GM23338 (cell line): ENCODE results near the gene SETD4. TPM values are rescaled to one million over a fixed set of nuclear protein-coding genes. Genes with fewer than 3 reads are reported as not detected.

Source experiments
- CREB1 ChIP-seq: fragments of 250-450 bp; sonication (Bioruptor Pico); IDR thresholded peaks from 2 replicates; pipeline ENCODE4 v1.5.0; 2020; ENCODE audit warnings: low read depth, mild to moderate bottlenecking, moderate library complexity
- CTCF ChIP-seq, 2 experiments: fragments of 200-600 bp in 1 of 2; sonication (generic) in 1 of 2; conservative IDR thresholded peaks; 2 replicates each; pipeline versions ENCODE4 v1.5.1 to v1.6.1; 2016 to 2017; ENCODE audit warnings: antibody characterized with exemption in 2 of 2, low read depth in 2 of 2, mild to moderate bottlenecking in 2 of 2, moderate library complexity in 1 of 2
- EZH2 ChIP-seq: fragments of 200-600 bp; sonication (generic); IDR thresholded peaks from one replicate; pipeline ENCODE4 v1.8.0; 2017; ENCODE audit warnings: antibody characterized with exemption, mild to moderate bottlenecking, low read depth; ENCODE audit not compliant: unreplicated experiment
- EZH2phosphoT487 ChIP-seq: fragments of 200-600 bp; sonication (generic); IDR thresholded peaks from one replicate; pipeline ENCODE4 v1.8.1; 2018; ENCODE audit warnings: antibody characterized with exemption; ENCODE audit not compliant: unreplicated experiment
- JUNB ChIP-seq: IDR thresholded peaks from one replicate; pipeline ENCODE4 v1.6.1; 2016; ENCODE audit warnings: antibody characterized with exemption; ENCODE audit not compliant: unreplicated experiment
- STAT1 ChIP-seq: IDR thresholded peaks from one replicate; pipeline ENCODE4 v1.6.1; 2016; ENCODE audit warnings: antibody characterized with exemption; ENCODE audit not compliant: unreplicated experiment
- ZNF114 ChIP-seq: fragments of 250-450 bp; sonication (Bioruptor Pico); IDR thresholded peaks from 2 replicates; pipeline ENCODE4 v1.5.0; 2020; ENCODE audit warnings: mild to moderate bottlenecking, moderate library complexity
- ZNF331 ChIP-seq: fragments of 250-450 bp; sonication (Bioruptor Pico); IDR thresholded peaks from 2 replicates; pipeline ENCODE4 v1.5.0; 2020; ENCODE audit warnings: low read depth, mild to moderate bottlenecking, moderate library complexity
- polyA plus RNA-seq: library from polyadenylated mRNA; unstranded; fragments of >200 nt; fragmentation: Nextera tagmentation; extraction: Ambion mirVana; gene quantifications from 2 replicates; pipeline ENCODE4 v1.2.1, GENCODE V29; 2016
- total RNA-seq: library from RNA; depleted of rRNA; stranded (reverse); fragments of >200 nt; shearing (Covaris generic); gene quantifications from 2 replicates; pipeline ENCODE4 v1.2.3, GENCODE V29; 2014
- TF ChIP-seq, protein P1 (sequence below): fragments of 250-450 bp; sonication (Bioruptor Pico); IDR thresholded peaks from 2 replicates; pipeline ENCODE4 v1.5.0; 2020; ENCODE audit warnings: mild to moderate bottlenecking, moderate library complexity
- TF ChIP-seq, protein P2 (sequence below): IDR thresholded peaks from one replicate; pipeline ENCODE4 v1.6.1; 2018; ENCODE audit warnings: antibody characterized with exemption; ENCODE audit not compliant: unreplicated experiment

The SETD4 gene
- total and polyA plus RNA-seq, 2 experiments from 2014 or later: 32.5 to 45.1 TPM

GRCh38 chr21:35990609-35991008 lies 69.7 kb downstream of the SETD4 start (continued):
- TF ChIP-seq, protein P1, sequence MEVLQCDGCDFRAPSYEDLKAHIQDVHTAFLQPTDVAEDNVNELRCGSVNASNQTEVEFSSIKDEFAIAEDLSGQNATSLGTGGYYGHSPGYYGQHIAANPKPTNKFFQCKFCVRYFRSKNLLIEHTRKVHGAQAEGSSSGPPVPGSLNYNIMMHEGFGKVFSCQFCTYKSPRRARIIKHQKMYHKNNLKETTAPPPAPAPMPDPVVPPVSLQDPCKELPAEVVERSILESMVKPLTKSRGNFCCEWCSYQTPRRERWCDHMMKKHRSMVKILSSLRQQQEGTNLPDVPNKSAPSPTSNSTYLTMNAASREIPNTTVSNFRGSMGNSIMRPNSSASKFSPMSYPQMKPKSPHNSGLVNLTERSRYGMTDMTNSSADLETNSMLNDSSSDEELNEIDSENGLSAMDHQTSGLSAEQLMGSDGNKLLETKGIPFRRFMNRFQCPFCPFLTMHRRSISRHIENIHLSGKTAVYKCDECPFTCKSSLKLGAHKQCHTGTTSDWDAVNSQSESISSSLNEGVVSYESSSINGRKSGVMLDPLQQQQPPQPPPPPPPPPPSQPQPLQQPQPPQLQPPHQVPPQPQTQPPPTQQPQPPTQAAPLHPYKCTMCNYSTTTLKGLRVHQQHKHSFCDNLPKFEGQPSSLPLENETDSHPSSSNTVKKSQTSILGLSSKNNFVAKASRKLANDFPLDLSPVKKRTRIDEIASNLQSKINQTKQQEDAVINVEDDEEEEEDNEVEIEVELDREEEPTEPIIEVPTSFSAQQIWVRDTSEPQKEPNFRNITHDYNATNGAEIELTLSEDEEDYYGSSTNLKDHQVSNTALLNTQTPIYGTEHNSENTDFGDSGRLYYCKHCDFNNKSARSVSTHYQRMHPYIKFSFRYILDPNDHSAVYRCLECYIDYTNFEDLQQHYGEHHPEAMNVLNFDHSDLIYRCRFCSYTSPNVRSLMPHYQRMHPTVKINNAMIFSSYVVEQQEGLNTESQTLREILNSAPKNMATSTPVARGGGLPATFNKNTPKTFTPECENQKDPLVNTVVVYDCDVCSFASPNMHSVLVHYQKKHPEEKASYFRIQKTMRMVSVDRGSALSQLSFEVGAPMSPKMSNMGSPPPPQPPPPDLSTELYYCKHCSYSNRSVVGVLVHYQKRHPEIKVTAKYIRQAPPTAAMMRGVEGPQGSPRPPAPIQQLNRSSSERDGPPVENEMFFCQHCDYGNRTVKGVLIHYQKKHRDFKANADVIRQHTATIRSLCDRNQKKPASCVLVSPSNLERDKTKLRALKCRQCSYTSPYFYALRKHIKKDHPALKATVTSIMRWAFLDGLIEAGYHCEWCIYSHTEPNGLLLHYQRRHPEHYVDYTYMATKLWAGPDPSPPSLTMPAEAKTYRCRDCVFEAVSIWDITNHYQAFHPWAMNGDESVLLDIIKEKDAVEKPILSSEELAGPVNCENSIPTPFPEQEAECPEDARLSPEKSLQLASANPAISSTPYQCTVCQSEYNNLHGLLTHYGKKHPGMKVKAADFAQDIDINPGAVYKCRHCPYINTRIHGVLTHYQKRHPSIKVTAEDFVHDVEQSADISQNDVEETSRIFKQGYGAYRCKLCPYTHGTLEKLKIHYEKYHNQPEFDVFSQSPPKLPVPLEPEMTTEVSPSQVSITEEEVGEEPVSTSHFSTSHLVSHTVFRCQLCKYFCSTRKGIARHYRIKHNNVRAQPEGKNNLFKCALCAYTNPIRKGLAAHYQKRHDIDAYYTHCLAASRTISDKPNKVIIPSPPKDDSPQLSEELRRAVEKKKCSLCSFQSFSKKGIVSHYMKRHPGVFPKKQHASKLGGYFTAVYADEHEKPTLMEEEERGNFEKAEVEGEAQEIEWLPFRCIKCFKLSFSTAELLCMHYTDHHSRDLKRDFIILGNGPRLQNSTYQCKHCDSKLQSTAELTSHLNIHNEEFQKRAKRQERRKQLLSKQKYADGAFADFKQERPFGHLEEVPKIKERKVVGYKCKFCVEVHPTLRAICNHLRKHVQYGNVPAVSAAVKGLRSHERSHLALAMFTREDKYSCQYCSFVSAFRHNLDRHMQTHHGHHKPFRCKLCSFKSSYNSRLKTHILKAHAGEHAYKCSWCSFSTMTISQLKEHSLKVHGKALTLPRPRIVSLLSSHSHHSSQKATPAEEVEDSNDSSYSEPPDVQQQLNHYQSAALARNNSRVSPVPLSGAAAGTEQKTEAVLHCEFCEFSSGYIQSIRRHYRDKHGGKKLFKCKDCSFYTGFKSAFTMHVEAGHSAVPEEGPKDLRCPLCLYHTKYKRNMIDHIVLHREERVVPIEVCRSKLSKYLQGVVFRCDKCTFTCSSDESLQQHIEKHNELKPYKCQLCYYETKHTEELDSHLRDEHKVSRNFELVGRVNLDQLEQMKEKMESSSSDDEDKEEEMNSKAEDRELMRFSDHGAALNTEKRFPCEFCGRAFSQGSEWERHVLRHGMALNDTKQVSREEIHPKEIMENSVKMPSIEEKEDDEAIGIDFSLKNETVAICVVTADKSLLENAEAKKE: no peak
- TF ChIP-seq JUNB (no peak), STAT1 (no peak), ZNF331 (CRISPR knock-in tag) (no peak), ZNF114 (CRISPR knock-in tag) (no peak), EZH2phosphoT487 (no peak), CTCF (conservative IDR thresholded peaks at IDR 0.05; ENCODE audit: low read depth in 2 of 2) (no peak), CREB1 (CRISPR knock-in tag) (no peak), EZH2 (no peak)
- TF ChIP-seq, protein P2, sequence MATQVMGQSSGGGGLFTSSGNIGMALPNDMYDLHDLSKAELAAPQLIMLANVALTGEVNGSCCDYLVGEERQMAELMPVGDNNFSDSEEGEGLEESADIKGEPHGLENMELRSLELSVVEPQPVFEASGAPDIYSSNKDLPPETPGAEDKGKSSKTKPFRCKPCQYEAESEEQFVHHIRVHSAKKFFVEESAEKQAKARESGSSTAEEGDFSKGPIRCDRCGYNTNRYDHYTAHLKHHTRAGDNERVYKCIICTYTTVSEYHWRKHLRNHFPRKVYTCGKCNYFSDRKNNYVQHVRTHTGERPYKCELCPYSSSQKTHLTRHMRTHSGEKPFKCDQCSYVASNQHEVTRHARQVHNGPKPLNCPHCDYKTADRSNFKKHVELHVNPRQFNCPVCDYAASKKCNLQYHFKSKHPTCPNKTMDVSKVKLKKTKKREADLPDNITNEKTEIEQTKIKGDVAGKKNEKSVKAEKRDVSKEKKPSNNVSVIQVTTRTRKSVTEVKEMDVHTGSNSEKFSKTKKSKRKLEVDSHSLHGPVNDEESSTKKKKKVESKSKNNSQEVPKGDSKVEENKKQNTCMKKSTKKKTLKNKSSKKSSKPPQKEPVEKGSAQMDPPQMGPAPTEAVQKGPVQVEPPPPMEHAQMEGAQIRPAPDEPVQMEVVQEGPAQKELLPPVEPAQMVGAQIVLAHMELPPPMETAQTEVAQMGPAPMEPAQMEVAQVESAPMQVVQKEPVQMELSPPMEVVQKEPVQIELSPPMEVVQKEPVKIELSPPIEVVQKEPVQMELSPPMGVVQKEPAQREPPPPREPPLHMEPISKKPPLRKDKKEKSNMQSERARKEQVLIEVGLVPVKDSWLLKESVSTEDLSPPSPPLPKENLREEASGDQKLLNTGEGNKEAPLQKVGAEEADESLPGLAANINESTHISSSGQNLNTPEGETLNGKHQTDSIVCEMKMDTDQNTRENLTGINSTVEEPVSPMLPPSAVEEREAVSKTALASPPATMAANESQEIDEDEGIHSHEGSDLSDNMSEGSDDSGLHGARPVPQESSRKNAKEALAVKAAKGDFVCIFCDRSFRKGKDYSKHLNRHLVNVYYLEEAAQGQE: no peak
